ENCODE data around the gene ITGA11.

DNA sequence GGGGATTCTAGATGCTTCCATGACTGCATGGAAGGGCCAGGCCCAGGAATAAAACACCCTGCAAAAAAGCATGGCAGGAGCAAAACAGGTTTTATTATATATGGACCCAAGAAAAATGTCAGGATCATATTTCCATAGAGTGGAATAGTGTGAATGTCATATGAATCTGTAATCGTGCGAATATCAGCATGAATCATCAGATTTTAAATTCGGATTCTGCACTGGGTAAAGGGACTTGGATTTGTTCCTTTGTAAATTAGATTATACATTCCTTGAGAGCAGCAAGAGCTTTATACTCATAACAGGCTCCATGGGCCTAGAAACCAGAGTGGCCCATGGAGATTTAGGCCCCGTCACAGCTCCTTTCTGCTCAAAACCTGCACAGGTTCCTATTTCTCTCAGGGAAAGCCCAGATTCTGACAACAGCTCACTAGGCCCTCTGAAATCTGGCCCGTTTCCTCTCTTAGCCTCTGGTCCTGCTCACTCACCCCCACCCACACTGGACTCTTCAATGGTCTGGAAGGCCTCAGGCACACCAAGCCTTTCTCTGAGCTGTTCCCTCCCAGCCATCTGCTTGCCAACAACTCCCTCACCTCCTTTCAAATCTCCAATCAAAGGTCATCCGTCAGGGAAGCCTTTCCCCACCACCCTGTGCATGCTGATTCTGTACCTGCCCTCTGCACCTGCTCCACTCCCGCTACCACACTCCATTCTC is 78.4 kb downstream of the ITGA11 start:
- TF ChIP-seq, protein P1, sequence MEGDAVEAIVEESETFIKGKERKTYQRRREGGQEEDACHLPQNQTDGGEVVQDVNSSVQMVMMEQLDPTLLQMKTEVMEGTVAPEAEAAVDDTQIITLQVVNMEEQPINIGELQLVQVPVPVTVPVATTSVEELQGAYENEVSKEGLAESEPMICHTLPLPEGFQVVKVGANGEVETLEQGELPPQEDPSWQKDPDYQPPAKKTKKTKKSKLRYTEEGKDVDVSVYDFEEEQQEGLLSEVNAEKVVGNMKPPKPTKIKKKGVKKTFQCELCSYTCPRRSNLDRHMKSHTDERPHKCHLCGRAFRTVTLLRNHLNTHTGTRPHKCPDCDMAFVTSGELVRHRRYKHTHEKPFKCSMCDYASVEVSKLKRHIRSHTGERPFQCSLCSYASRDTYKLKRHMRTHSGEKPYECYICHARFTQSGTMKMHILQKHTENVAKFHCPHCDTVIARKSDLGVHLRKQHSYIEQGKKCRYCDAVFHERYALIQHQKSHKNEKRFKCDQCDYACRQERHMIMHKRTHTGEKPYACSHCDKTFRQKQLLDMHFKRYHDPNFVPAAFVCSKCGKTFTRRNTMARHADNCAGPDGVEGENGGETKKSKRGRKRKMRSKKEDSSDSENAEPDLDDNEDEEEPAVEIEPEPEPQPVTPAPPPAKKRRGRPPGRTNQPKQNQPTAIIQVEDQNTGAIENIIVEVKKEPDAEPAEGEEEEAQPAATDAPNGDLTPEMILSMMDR (conservative IDR thresholded peaks at IDR 0.05), result no peak
- TF ChIP-seq EZH2 (IDR thresholded peaks at IDR 0.05; ENCODE audit: low read depth), result no peak

Measured in PC-9 (cell line).